HepG2 (cell line): ENCODE measurements around the gene C6orf136. TPM values are rescaled to one million over a fixed set of nuclear protein-coding genes. Genes with fewer than 3 reads are reported as not detected.
A peak's percentile ranks its signal among the peaks of the same experiment; 100 is the strongest.

Experiments used
- BHLHE40 ChIP-seq: IDR thresholded peaks from 2 replicates; pipeline ENCODE4 v1.6.1; 2011; ENCODE audit warnings: low read length, improper control_type of control experiment
- DR1 ChIP-seq: sonication (generic); formaldehyde crosslinking; IDR thresholded peaks from 2 replicates; pipeline ENCODE4 v1.8.0; 2021; ENCODE audit warnings: mild to moderate bottlenecking, missing genetic modification reagents, inconsistent platforms
- IKZF4 ChIP-seq: sonication (generic); formaldehyde crosslinking; IDR thresholded peaks from 2 replicates; pipeline ENCODE4 v1.5.1; 2020; ENCODE audit warnings: borderline replicate concordance, mild to moderate bottlenecking, low read depth, missing genetic modification reagents; ENCODE audit errors: not compliant biosample characterization
- KDM3A ChIP-seq: IDR thresholded peaks from 2 replicates; pipeline ENCODE4 v1.6.1; 2018; ENCODE audit warnings: low read depth, missing compliant biosample characterization
- MED13 ChIP-seq: sonication (generic); formaldehyde crosslinking; IDR thresholded peaks from 2 replicates; pipeline ENCODE4 v1.5.0; 2020; ENCODE audit warnings: missing genetic modification reagents
- MLLT10 ChIP-seq: sonication (generic); formaldehyde crosslinking; IDR thresholded peaks from 2 replicates; pipeline ENCODE4 v1.4.0; 2020; ENCODE audit warnings: missing genetic modification reagents
- MTA3 ChIP-seq: sonication (generic); formaldehyde crosslinking; IDR thresholded peaks from 2 replicates; pipeline ENCODE4 v1.4.0; 2020; ENCODE audit warnings: missing genetic modification reagents
- PHF8 ChIP-seq: sonication (generic); formaldehyde crosslinking; IDR thresholded peaks from 2 replicates; pipeline ENCODE4 v1.5.0; 2020; ENCODE audit warnings: missing genetic modification reagents
- RCOR2 ChIP-seq: IDR thresholded peaks from 2 replicates; pipeline ENCODE4 v1.6.1; 2016; ENCODE audit warnings: missing biosample characterization, missing genetic modification reagents
- RFX3 ChIP-seq: IDR thresholded peaks from 2 replicates; pipeline ENCODE4 v1.6.1; 2016; ENCODE audit warnings: missing biosample characterization, missing genetic modification reagents
- SAP130 ChIP-seq: IDR thresholded peaks from 2 replicates; pipeline ENCODE4 v1.6.1; 2016; ENCODE audit warnings: low read depth
- TOPORS ChIP-seq: sonication (generic); formaldehyde crosslinking; IDR thresholded peaks from 2 replicates; pipeline ENCODE4 v1.8.0; 2023; ENCODE audit warnings: mild to moderate bottlenecking, missing genetic modification reagents
- TRIM24 ChIP-seq: sonication (generic); formaldehyde crosslinking; IDR thresholded peaks from 2 replicates; pipeline ENCODE4 v1.8.0; 2022; ENCODE audit warnings: mild to moderate bottlenecking, missing genetic modification reagents
- XBP1 ChIP-seq: sonication (generic); formaldehyde crosslinking; IDR thresholded peaks from 2 replicates; pipeline ENCODE4 v1.5.0; 2020; ENCODE audit warnings: missing genetic modification reagents
- ZC3H13 ChIP-seq: sonication (generic); formaldehyde crosslinking; IDR thresholded peaks from 2 replicates; pipeline ENCODE4 v1.8.1; 2023; ENCODE audit warnings: mild to moderate bottlenecking, missing genetic modification reagents, moderate library complexity
- ZNF121 ChIP-seq: sonication (generic); formaldehyde crosslinking; IDR thresholded peaks from 2 replicates; pipeline ENCODE4 v1.5.0; 2020; ENCODE audit warnings: mild to moderate bottlenecking, missing genetic modification reagents
- ZNF17 ChIP-seq: sonication (generic); formaldehyde crosslinking; IDR thresholded peaks from 2 replicates; pipeline ENCODE4 v1.5.0; 2020; ENCODE audit warnings: mild to moderate bottlenecking, missing genetic modification reagents
- ZNF205 ChIP-seq: IDR thresholded peaks from 2 replicates; pipeline ENCODE4 v1.6.1; 2018; ENCODE audit warnings: missing biosample characterization, missing genetic modification reagents
- ZNF224 ChIP-seq: sonication (generic); formaldehyde crosslinking; IDR thresholded peaks from 2 replicates; pipeline ENCODE4 v1.5.0; 2020; ENCODE audit warnings: mild to moderate bottlenecking, missing genetic modification reagents
- ZNF232 ChIP-seq: sonication (generic); formaldehyde crosslinking; IDR thresholded peaks from 2 replicates; pipeline ENCODE4 v1.4.0; 2020; ENCODE audit warnings: missing genetic modification reagents, borderline replicate concordance
- ZNF251 ChIP-seq: sonication (generic); formaldehyde crosslinking; IDR thresholded peaks from 2 replicates; pipeline ENCODE4 v1.9.0; 2021; ENCODE audit warnings: mild to moderate bottlenecking, missing genetic modification reagents
- ZNF256 ChIP-seq: sonication (generic); formaldehyde crosslinking; conservative IDR thresholded peaks from 2 replicates; pipeline ENCODE4 v1.4.0; 2020; ENCODE audit warnings: missing genetic modification reagents
- ZNF260 ChIP-seq: sonication (generic); formaldehyde crosslinking; IDR thresholded peaks from 2 replicates; pipeline ENCODE4 v1.4.0; 2020; ENCODE audit warnings: missing genetic modification reagents, low read depth, mild to moderate bottlenecking, borderline replicate concordance
- ZNF589 ChIP-seq: sonication (generic); formaldehyde crosslinking; conservative IDR thresholded peaks from 2 replicates; pipeline ENCODE4 v1.8.0; 2022; ENCODE audit warnings: mild to moderate bottlenecking, moderate library complexity, missing genetic modification reagents
- ZNF614 ChIP-seq: IDR thresholded peaks from 2 replicates; pipeline ENCODE4 v1.6.1; 2018; ENCODE audit warnings: missing biosample characterization, missing genetic modification reagents, inconsistent platforms, borderline replicate concordance
- ZSCAN22 ChIP-seq: sonication (generic); formaldehyde crosslinking; IDR thresholded peaks from 2 replicates; pipeline ENCODE4 v1.4.0; 2020; ENCODE audit warnings: mild to moderate bottlenecking, missing genetic modification reagents
- polyA plus RNA-seq, 8 experiments: library from polyadenylated mRNA; depleted of rRNA in 3 of 8; stranded (reverse) in 7 of 8; unstranded in 1 of 8; fragments of >200 nt; fragmentation: Illumina TruSeq in 4 of 8; extraction: Trizol in 4 of 8; gene quantifications; 2 replicates each; pipeline versions ENCODE4 v1.2.1 to v1.2.3, GENCODE V29; 2011 to 2016; ENCODE audit warnings: low read depth in 4 of 8, missing spikeins in 1 of 8, mixed read lengths in 1 of 8; ENCODE audit not compliant: insufficient read depth in 1 of 8
- total RNA-seq, 5 experiments: library from RNA; depleted of rRNA; stranded (reverse); fragments of >200 nt; fragmentation: Illumina TruSeq; extraction: Trizol; gene quantifications; 2 replicates each; pipeline ENCODE4 v1.2.3, GENCODE V29; 2016; ENCODE audit warnings: low read depth in 1 of 5
- TF ChIP-seq, protein P1 (sequence below): IDR thresholded peaks from 2 replicates; pipeline ENCODE4 v1.6.1; 2016; ENCODE audit warnings: low read depth, missing genetic modification reagents, missing compliant biosample characterization

Gene C6orf136
- total and polyA plus RNA-seq, 2 of the 13 experiments (the other 11 are each of a cell fraction or from before 2014, with no cell fraction given): 12.0 to 26.2 TPM

DNA sequence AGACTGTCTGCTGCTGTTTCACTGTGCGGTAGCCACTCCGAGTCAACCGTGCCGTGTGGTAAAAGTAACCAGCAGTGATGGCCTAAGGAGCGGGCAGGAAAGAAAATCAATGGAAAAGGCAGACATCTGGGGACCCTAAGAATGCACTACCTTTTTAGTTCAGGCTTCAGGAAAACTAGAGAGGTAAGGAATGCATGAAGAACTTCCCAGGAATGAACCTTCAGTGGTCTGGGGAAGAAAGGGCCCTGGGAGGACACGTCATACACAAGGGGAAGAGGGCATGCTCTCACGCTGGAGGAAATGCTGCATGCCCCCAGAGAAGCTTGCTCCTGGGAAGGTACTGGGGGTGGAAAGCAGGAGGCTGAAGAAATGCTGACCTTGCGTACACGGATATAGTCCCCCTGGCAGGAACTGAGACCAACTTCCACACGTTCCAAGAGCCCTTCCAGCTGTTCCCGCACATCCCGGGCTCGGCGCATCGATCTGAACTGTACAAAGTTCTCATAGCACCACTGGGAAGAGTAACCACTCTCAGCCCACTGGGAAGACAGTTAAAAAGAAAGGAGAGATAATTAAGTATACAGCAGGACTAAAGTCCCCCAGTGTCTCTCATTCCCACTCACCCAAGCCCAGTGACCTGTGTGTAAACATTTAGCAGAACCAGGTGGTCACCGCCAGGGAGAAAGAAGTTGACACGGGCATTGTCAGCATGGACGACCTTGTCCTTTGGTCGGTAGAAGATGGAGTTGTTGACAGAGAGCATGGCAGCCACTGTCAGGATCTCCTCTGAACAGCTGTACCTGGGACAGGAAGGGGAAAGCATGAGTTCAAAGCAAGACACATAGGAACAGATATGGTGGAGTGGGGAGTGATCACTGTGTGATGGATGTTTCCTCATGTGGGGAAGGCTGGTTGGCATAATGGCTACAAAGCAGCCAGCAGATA lies 8.1 kb downstream of the C6orf136 start (continued):
- TF ChIP-seq MLLT10 (CRISPR knock-in tag) (no peak), ZC3H13 (CRISPR knock-in tag) (peak; percentile 64; the same call in 1 of the 2 replicates), ZNF224 (CRISPR knock-in tag) (no peak), RCOR2 (peak; percentile 93), ZSCAN22 (CRISPR knock-in tag) (no peak), IKZF4 (peak; percentile 62), KDM3A (CRISPR knock-in tag) (peak; percentile 81; the same call in 1 of the 2 replicates), ZNF121 (CRISPR knock-in tag) (no peak), XBP1 (CRISPR knock-in tag) (no peak), TOPORS (CRISPR knock-in tag) (0 out of 2 replicates have a peak, but pooled peaks have one; percentile 81), ZNF256 (CRISPR knock-in tag) (no peak), ZNF251 (CRISPR knock-in tag) (no peak), SAP130 (CRISPR knock-in tag) (peak; percentile 100), ZNF232 (CRISPR knock-in tag) (0 out of 2 replicates have a peak, but pooled peaks have one; percentile 27), BHLHE40 (no peak), RFX3 (CRISPR knock-in tag) (no peak), ZNF260 (CRISPR knock-in tag) (no peak), PHF8 (CRISPR knock-in tag) (peak; percentile 46), ZNF205 (CRISPR knock-in tag) (peak; percentile 95), ZNF17 (CRISPR knock-in tag) (no peak; the same call in 1 of the 2 replicates), MED13 (CRISPR knock-in tag) (no peak), DR1 (no peak), MTA3 (CRISPR knock-in tag) (no peak), TRIM24 (CRISPR knock-in tag) (no peak), ZNF614 (CRISPR knock-in tag) (peak; percentile 90), ZNF589 (CRISPR knock-in tag) (peak; percentile 81; the same call in 1 of the 2 replicates)
- TF ChIP-seq, protein P1, sequence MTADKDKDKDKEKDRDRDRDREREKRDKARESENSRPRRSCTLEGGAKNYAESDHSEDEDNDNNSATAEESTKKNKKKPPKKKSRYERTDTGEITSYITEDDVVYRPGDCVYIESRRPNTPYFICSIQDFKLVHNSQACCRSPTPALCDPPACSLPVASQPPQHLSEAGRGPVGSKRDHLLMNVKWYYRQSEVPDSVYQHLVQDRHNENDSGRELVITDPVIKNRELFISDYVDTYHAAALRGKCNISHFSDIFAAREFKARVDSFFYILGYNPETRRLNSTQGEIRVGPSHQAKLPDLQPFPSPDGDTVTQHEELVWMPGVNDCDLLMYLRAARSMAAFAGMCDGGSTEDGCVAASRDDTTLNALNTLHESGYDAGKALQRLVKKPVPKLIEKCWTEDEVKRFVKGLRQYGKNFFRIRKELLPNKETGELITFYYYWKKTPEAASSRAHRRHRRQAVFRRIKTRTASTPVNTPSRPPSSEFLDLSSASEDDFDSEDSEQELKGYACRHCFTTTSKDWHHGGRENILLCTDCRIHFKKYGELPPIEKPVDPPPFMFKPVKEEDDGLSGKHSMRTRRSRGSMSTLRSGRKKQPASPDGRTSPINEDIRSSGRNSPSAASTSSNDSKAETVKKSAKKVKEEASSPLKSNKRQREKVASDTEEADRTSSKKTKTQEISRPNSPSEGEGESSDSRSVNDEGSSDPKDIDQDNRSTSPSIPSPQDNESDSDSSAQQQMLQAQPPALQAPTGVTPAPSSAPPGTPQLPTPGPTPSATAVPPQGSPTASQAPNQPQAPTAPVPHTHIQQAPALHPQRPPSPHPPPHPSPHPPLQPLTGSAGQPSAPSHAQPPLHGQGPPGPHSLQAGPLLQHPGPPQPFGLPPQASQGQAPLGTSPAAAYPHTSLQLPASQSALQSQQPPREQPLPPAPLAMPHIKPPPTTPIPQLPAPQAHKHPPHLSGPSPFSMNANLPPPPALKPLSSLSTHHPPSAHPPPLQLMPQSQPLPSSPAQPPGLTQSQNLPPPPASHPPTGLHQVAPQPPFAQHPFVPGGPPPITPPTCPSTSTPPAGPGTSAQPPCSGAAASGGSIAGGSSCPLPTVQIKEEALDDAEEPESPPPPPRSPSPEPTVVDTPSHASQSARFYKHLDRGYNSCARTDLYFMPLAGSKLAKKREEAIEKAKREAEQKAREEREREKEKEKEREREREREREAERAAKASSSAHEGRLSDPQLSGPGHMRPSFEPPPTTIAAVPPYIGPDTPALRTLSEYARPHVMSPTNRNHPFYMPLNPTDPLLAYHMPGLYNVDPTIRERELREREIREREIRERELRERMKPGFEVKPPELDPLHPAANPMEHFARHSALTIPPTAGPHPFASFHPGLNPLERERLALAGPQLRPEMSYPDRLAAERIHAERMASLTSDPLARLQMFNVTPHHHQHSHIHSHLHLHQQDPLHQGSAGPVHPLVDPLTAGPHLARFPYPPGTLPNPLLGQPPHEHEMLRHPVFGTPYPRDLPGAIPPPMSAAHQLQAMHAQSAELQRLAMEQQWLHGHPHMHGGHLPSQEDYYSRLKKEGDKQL (CRISPR knock-in tag): peak; percentile 73; the same call in 1 of the 2 replicates
